NAMALWA (cell line): ENCODE measurements around the gene THSD7B.

Source experiments
- DNase-seq: peaks from one replicate; pipeline ENCODE4 v3.0.0-alpha.2; 2015; ENCODE audit warnings: low spot score

Gene THSD7B

GRCh38 chr2:137154946-137155345 is 389.6 kb downstream of the THSD7B start:
- DNase-seq = no peak

DNA sequence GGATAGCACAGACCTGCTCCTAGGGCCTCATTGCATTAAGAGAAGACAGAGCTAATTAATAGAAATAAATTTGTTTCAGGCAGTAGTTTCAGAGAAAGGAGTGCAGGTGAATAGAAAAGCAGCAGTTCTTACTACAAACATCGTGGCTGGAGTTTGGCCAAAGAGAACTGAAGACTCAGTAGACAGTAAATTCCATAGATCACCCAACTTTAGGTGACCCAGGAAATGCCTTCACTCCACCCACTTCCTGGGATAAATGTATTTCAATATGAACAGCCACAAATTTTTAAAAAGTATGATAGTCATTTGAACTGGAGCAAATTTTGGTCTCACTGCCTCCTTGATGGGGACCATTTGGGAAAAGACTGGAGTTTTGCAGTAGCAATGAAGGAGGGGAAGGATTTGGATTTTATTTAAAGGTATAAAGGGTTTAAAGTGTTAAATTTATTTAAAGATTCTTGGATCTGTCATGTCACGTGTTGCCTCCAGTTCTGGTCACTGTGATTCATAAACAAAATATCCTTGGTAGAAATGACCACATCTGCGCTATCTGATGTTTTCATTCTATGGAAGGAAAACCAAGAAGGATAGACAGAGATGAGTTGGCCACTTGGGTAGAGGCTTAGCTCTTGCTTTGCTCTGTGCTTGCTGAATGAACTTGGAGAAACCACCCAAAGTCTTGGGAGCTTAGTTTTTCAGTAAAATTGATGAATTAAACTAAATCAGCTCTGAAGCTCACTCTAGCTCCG is 390.2 kb downstream of the THSD7B start:
- DNase-seq = no peak

DNA sequence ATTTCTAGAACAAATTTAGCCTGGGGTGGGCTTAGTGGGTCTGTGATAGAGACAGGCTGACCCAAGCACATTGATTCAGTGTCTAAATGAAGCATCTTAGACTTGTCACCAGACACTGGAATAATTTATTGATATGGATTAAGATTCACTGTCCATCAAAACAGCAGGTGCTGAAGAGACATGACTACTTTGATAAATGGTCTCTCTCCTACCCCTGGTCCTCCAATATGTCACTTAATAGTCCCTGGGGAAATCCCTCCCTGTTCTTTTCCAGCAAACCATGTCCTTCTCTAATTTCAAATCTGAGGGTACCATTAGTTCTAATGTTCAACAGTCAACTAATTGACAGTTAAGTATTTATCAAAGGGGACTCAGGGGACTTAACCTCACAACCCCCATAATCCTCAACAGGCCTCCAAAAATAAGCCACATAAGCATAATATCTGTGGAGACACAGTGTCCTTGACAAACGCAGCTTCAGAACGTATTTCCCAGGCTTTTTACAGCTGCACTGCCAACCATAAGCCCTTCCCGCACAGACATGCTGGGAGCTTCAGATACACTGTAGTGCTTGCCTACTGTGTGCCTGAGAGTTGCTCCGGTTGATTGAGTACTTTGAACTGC is 391.0 kb downstream of the THSD7B start:
- no peak for DNase-seq

DNA sequence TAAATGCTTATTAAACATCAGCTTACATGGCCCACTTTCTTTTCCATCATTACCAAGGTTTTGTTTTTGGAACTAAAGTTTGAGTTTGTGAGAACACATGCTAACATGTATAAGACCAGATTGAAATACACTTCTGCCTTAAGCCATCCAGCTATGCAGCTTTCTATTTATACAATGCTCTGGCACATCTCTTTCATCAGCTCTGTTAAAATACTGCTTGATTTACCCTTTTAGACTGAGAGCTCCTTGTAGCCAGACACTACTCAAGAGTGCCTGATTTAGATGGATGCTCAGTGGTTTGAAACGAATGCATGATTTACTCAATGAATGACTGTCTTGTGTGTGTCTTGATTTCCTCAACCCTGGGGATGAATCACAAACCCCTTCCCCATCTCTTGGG is 392.5 kb downstream of the THSD7B start:
- no peak for DNase-seq

- no peak for DNase-seq
Measured at GRCh38 chr2:137161250-137161649, 395.9 kb downstream of the THSD7B start.

GRCh38 chr2:137165968-137166367 is 400.6 kb downstream of the THSD7B start:
- DNase-seq = no peak

DNA sequence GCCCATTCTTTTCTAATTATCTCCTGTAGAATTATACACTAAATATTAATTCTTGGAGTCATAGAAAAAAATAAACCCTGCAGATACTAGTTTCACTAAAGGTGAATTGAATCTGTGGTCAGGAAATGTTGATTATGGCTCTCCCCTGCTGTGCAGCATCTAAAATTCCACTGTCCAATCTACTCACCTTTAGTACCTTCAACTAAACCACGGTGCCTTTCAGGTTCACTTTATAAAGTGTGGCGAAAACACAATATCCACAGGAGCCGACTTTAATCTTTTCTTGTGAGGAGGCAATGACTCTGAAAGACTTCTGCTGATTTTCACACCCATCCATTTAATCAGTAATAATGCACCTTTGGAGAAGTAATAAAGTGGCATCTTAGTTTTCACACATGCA is 402.3 kb downstream of the THSD7B start:
- DNase-seq = no peak

DNA sequence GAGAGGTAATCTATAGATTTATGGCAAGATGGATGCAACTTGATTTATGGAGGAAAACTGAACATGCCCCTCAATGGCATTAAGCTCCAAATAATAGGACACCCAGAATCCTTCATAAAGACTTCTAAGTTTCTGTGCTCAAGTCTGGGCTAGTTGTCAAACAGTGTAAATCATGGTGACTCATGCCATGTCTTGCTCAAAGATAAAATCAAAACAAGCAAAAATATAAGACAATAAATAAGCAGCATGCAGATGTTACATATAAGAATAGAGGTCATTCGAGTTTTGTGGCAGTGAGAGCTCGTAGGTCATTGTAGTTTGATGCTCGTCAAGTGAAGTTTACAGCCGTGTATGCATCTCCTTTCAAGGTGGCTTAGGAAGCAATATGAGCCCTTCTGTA is 403.2 kb downstream of the THSD7B start:
- no peak for DNase-seq

- DNase-seq = no peak
Measured at GRCh38 chr2:137172162-137172561, 406.8 kb downstream of the THSD7B start.

DNA sequence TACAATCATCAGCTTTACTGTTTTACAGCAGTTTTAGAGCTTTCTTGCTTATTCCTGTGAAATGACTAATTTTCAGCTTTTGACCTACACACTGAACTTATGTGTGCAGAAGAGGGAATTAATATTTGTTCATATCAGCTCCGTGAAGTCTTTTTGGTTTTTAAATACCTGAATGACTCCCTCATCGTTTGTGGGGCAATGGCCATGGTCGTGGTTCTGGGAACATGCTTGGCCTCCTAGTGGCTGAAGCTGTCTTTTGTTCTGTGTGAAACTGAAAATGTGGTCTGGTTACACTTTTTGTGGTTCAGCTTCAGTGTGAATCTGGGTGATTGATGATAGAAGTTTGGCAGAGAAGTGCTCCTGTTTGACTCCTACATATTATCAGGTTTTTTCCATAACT is 408.1 kb downstream of the THSD7B start:
- DNase-seq = peak; percentile 15

DNA sequence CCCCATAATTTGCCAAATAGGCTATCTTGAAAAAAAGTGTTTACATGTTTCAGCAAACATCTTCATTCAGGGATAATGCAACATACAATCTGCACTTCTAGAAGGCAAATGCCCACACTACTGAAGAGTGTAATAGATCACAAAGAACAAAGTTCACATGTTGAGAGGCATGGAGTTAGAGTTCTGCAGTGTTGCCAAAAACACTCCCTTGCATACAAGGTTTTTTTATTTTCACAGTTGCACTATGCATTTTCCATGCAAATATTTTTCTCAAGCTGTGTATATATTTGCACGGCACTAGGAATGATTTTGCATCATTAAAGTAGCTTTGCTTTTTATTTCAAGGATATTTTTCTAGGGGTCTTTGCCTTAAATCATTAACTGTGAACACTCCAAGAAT is 409.9 kb downstream of the THSD7B start:
- DNase-seq = no peak

DNA sequence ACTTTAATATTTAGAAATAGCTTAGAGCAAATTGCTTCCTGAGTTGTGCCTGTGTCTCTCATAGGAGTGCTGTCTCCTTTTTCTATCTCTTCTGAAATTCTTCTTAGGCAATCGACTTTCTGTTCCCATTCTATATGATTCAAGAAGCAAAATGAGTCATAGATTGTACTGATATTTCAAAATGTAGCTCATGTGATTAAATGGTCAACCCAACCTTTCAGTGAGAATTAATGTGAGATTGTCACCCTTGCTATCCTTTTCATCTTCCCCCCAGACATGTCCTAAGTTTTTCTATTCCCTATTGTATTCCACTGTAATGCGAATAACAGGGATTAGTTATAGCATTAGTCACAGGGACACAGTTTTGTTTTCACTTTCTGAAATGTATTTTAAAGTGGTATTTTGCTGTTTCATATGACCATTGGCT is 413.6 kb downstream of the THSD7B start:
- no peak for DNase-seq

DNA sequence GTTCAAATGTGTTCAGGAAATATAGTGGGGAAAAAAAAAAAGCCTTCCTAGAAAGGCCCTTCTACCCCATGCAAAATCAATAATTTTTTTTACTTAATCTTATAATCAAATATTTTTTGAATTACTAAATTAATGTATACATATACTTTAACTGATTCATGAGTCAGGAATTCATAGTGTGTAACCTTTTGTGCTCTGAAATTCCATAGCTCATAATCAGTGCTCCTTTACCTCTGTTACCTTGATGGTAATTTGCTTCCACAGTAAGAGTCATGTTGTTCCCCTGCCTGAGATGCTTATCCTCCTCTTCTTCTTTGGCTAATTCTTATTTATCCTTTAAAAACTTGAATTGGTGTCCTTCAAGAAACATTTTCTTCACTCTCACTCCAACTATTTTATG is 414.2 kb downstream of the THSD7B start:
- DNase-seq = no peak

- DNase-seq = no peak
Measured at GRCh38 chr2:137180012-137180411, 414.7 kb downstream of the THSD7B start.

GRCh38 chr2:137181370-137181769 is 416.0 kb downstream of the THSD7B start:
- DNase-seq = no peak

DNA sequence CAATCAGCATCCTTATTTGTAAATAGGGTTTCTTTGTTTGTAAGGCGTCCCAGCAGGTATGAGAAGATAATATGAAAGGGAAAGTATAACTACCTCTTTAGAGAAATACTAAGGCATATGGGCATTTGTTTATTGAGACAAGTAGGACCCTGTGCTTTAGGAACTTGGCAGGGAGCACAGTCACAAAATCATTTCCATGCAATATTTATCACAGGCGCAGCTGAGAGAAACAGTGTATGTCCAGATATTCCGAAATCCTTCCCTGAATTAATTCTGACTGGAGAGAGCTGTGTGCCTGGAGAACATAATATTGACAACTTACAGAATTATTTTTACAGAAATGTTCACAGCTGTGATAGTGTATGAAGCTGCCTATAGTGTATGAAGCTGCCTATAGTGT is 416.7 kb downstream of the THSD7B start:
- no peak for DNase-seq

GRCh38 chr2:137183206-137183898 is 418.0 kb downstream of the THSD7B start:
- DNase-seq = no peak

GRCh38 chr2:137185378-137186078 is 420.2 kb downstream of the THSD7B start:
- DNase-seq = no peak

GRCh38 chr2:137187216-137187615 is 421.9 kb downstream of the THSD7B start:
- DNase-seq = no peak

DNA sequence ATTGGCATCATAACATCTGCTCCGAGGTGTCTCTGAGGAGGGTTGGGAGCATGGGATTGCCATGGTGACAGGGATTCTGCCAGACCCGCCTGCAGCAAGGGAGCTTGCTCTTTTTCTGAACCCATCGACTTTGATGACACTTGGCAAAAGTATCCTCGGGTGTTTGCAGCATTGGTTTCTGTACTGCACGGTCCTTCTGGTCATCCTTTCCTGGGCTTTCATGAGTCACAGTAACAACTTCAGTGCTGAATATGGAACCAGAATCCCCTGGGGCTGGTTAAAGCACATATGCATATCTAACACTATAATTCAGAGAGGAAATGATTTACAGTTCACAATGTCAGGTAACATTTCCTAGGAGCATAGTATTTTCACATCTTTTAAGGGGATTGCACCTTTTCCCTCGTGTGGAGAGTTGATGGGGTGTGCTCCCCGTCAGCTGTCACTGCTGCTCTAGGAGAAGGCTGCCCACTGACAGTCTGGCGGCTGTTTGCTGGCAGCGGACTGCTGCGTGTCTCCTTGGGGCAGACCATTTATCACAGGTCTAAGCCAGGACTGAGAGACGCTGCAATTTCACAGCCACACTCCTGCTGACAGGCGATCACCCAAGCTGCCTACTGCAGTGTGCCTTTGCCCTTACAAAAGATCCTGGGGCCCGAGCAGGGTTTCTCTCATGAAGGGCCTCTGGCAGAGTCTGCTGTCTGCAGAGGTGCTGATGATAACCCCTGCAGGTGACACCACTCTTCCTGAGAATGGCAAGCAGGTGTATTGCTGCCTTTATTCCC is 425.3 kb downstream of the THSD7B start:
- DNase-seq = no peak

DNA sequence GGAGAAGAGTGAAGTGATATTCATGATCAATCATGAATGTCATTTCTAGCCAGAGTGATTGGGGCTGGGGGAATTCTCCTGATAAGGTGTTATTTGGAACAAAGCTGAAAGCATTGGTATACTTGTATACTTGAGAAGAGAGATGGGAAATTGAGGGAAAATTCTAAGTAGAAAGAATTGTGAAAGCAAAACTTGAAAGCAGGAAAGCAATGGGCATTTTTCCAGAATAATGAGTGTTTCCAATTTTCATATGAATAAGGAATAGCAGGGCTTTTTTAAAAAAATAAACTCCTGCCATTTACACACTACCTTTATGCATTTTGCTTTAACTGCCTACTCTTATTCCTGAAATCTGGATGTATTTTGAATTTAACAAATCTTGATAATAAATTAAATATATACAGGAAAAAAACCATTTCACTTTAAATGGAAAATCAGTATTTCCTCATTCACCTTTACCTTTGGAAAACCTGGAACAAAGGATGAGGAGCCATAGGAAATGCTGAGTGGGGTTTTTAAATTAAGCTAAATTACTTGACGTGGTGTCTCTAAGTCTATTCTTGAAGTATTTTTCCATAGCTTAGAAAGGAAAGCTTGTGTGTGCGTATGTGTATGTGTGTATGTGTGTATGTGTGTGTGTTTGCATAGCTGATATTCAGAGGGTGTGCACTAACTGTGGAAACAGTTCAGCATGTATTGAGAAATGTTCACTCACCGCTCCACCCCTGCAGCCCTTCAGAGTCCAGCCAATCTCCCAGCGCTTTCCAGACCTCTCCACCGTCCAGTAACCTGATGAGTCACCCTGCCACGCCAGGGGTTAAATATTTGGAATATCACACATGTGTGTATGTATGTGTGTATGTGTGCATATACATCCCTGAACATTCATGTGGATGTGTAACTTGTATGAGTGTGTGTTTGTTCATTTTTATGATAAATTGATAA is 427.3 kb downstream of the THSD7B start:
- no peak for DNase-seq
